ENCODE data around the gene MAGI3.

- no peak for TF ChIP-seq GATA2 (IDR thresholded peaks at IDR 0.05; ENCODE audit: low read depth, low read length)
- no peak for TF ChIP-seq GATA3 (IDR thresholded peaks at IDR 0.05; ENCODE audit: low read depth, low read length)
Observed at GRCh38 chr1:113353580-113353979, 36.7 kb upstream of the MAGI3 start.
